Mammary epithelial cell (primary cell): Measurements from ENCODE around the gene C1QTNF12.
"Not testable (repeated sequence)": the region's sequence is repeated elsewhere in the genome, so short reads cannot be mapped to it uniquely, and the experiment has no call there.

ENCODE experiments used
- EZH2 ChIP-seq: IDR thresholded peaks from 2 replicates; pipeline ENCODE4 v1.6.1; 2012; ENCODE audit warnings: low read length, inconsistent platforms, borderline replicate concordance
- TF ChIP-seq, protein P1 (sequence below), 2 donors: IDR thresholded peaks in 1 of 2; conservative IDR thresholded peaks in 1 of 2; 2 replicates each; pipeline ENCODE4 v1.5.1; 2011 to 2012; ENCODE audit warnings: inconsistent platforms in 2 of 2, low read length in 2 of 2, mild to moderate bottlenecking in 2 of 2, control low read depth in 1 of 2, low read depth in 1 of 2; ENCODE audit not compliant: insufficient read depth in 1 of 2; ENCODE audit errors: extremely low read depth in 1 of 2

GRCh38 chr1:1248009-1248913 lies 1.7 kb upstream of the C1QTNF12 start:
- TF ChIP-seq, protein P1, sequence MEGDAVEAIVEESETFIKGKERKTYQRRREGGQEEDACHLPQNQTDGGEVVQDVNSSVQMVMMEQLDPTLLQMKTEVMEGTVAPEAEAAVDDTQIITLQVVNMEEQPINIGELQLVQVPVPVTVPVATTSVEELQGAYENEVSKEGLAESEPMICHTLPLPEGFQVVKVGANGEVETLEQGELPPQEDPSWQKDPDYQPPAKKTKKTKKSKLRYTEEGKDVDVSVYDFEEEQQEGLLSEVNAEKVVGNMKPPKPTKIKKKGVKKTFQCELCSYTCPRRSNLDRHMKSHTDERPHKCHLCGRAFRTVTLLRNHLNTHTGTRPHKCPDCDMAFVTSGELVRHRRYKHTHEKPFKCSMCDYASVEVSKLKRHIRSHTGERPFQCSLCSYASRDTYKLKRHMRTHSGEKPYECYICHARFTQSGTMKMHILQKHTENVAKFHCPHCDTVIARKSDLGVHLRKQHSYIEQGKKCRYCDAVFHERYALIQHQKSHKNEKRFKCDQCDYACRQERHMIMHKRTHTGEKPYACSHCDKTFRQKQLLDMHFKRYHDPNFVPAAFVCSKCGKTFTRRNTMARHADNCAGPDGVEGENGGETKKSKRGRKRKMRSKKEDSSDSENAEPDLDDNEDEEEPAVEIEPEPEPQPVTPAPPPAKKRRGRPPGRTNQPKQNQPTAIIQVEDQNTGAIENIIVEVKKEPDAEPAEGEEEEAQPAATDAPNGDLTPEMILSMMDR (conservative IDR thresholded peaks at IDR 0.05 in 1 of 2, IDR thresholded peaks at IDR 0.05 in 1 of 2; ENCODE audit: extremely low read depth in 1 of 2, insufficient read depth in 1 of 2, low read depth in 1 of 2, low read length in 2 of 2) = not testable (repeated sequence)
- not testable (repeated sequence) for TF ChIP-seq EZH2
